RWPE1 (cell line): ENCODE measurements around the gene PRR30.
"Not testable (repeated sequence)": the region's sequence is repeated elsewhere in the genome, so short reads cannot be mapped to it uniquely, and the experiment has no call there.

Source experiments
- CTCF ChIA-PET: fragments of 350-600 bp; sonication (Branson Sonifier 250); formaldehyde crosslinking; extraction: SDS; loops from one replicate; lab custom pipeline; 2021; lab: Yijun Ruan, JAX
- POLR2A ChIA-PET: fragments of 400-600 bp; formaldehyde crosslinking; extraction: SDS; loops from one replicate; lab custom pipeline; 2020; ENCODE audit warnings: antibody characterized with exemption; ENCODE audit not compliant: low non-redundant PET; lab: Yijun Ruan, JAX
- DNase-seq: peaks from one replicate; pipeline ENCODE4 v3.0.0; 2012; ENCODE audit warnings: low spot score
- H3K27ac ChIP-seq: fragments of 450-650 bp; 2 replicates; pipeline ENCODE4 v1.5.1; 2017
- CTCF ChIP-seq: fragments of 450-650 bp; conservative IDR thresholded peaks from 2 replicates; pipeline ENCODE4 v1.5.1; 2017; ENCODE audit warnings: low read depth, mild to moderate bottlenecking

The PRR30 gene

GRCh38 chr2:27118525-27119329 lies 20.5 kb downstream of the PRR30 start, which contains the start of gene CGREF1:
CGREF1 (minus strand) TSS chr2:27119128; CDS start chr2:27104366, 14,762 bp downstream.
- TF ChIP-seq CTCF: no peak
- ChIA-PET POLR2A (no interaction called here), CTCF (interaction anchor here (0.6 to 1.0 kb wide), 3 partner anchors 37 to 185 kb away, joined by 4 to 5 read pairs (median 4); no protein-coding TSS in a partner anchor)
- DNase-seq: peak; percentile 25
- H3K27ac ChIP-seq: no peak within 1 kb of the TSS

GRCh38 chr2:27117995-27118524 lies 21.1 kb downstream of the PRR30 start:
- POLR2A ChIA-PET: no interaction called here
- CTCF ChIA-PET: interaction anchor here (0.6 to 1.0 kb wide), 3 partner anchors 37 to 185 kb away, joined by 4 to 5 read pairs (median 4); no protein-coding TSS in a partner anchor
- TF ChIP-seq CTCF: no peak
- no peak overlapping the region for H3K27ac ChIP-seq
- no peak for DNase-seq

- CTCF ChIA-PET: no interaction called here
Observed at GRCh38 chr2:27115519-27115918, 23.7 kb downstream of the PRR30 start.

GRCh38 chr2:27111392-27112078 lies 27.7 kb downstream of the PRR30 start:
- CTCF ChIA-PET: interaction anchor here (0.7 kb wide), 1 partner anchor 24 kb away, joined by 3 read pairs; no protein-coding TSS in a partner anchor
- POLR2A ChIA-PET, DNase-seq, H3K27ac ChIP-seq: not testable (repeated sequence)

More at GRCh38 chr2:27115519-27115918, 23.7 kb downstream of the PRR30 start:
- TF ChIP-seq CTCF: no peak
- DNase-seq: no peak
- POLR2A ChIA-PET: no interaction called here
- H3K27ac ChIP-seq: no peak overlapping the region

- H3K27ac ChIP-seq, DNase-seq: not testable (repeated sequence)
- ChIA-PET CTCF (interaction anchor here (0.7 kb wide), 1 partner anchor 23 kb away, joined by 3 read pairs; no protein-coding TSS in a partner anchor), POLR2A (interaction anchor here (0.6 kb wide), 1 partner anchor 34 kb away, joined by 3 read pairs; no protein-coding TSS in a partner anchor)
Observed at GRCh38 chr2:27110603-27111352, 28.4 kb downstream of the PRR30 start.

GRCh38 chr2:27109083-27109482 lies 30.1 kb downstream of the PRR30 start:
- ChIA-PET POLR2A (interaction anchor here (0.6 kb wide), 1 partner anchor 215 kb away, joined by 3 read pairs; no protein-coding TSS in a partner anchor), CTCF (no interaction called here)
- no peak overlapping the region for H3K27ac ChIP-seq
- TF ChIP-seq CTCF: no peak
- DNase-seq: no peak
